Stimulated activated CD4-positive, alpha-beta T cell treated with anti-CD3 and anti-CD28 coated beads, Interleukin-12 subunit alpha, Interleukin-12 subunit beta, amount 100 ng/mL, for 4 hours (primary cell): ENCODE measurements around the gene A2ML1.
A peak's percentile ranks its signal among the peaks of the same experiment; 100 is the strongest.
"Not testable (repeated sequence)": the region's sequence is repeated elsewhere in the genome, so short reads cannot be mapped to it uniquely, and the experiment has no call there.

Experiments used
- DNase-seq: peaks from one replicate; pipeline ENCODE4 v3.0.0-alpha.2; 2020

The A2ML1 gene

DNA sequence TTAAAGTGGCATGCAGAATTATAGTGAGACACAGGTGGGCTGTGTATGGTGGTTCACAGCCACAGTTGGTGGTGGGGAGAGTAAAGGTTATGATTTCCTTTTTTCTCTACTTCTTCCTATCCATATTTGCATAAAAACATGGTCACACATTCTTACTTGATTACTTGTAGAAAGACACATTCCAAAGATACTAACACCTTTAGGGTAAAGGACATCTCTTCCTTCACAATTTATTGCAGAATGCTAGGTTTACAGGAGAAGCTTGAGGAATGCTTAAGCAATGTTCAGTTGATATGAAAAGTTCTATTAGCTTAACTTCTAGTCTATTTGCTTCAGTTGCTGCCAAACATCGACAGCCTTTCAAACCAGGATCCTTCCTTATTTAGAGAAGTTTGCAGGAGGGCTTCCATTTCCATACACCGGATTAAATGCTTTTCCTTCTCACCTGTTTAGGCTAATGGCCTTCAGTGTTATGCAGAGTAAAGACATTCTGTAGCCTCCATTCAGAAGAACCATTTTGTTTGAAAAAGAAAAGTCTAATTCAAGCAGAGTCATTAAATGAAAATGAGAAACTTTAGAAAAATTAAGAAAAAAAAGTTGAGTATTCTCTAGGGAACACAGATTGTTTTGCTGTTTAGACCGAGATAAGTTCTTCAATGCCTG lies 89.3 kb downstream of the A2ML1 start:
- no peak for DNase-seq

DNA sequence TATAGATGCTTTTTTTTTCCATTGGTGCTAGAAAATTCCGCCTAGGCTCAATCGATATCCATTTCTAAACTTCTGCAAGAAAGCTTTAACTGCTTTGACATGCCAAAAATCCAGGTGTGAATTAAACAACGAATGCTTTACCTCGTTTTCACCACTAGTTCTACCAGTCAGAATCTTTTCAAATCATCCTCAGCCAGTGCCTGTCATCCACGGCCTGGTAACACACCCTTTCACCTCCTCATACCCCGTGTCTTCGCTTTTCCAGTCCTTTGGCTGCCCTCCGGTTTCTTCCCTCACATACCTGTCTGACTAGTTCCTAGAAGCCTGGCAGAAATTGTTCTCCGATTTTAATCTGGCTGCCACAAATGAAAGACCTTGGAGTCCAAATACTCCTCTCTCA lies 90.5 kb downstream of the A2ML1 start:
- no peak for DNase-seq

DNA sequence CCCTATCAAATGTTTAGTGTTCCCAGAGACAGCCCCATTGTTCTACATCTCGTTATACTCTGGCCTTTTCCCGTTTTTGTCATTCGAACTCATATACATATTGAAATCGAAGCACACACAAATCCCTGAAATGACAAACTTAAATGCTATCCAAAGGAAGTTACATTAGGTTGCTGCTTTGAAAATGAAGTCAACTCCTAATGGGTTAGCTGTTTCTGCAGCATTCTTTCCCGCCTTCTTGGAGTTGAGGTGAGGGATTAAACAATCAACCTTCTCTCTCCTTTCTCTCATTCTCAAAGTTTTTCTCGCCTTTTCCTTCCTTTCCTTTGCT lies 91.2 kb downstream of the A2ML1 start:
- no peak for DNase-seq

DNA sequence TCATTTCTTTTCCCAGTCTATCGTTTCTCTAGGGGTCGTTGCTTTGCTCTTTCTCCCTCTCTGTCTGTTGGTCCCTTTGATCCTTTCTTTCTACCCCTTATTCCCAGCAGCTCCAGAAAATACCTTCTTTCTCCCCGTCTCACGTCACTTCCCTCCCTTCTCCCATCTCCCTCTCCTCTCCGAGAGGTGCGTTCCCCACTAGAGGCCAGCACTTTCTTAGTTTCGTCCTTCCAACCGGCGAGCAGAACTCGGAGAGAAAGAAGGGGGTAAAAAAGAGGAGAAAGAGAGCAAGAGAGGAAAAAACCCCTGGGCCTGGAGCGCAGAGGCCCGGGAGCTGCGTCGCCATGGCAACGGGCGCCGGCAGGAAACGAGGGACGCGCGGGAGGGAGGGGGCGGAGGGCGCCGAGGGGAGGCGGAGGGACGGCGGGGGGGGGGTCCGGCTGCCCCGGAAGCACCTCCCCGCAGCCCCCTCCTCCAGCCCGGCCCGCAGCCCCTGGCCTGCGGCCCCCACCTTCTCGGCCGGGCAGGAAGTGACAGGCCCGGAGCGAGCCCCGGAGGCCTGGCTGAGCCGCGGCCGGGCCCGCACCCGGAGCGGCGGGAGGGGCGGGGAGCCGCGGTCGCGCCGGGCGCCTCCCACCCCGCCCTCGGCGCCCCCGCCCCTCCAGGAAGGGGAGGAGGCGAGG lies 91.8 kb downstream of the A2ML1 start, which contains the start of gene PHC1:
TSS of gene PHC1 (plus strand) at position 477 of the 683 bp plus-strand sequence. CDS start 3,169 bp downstream, outside the sequence.
- peak; percentile 75 for DNase-seq

DNA sequence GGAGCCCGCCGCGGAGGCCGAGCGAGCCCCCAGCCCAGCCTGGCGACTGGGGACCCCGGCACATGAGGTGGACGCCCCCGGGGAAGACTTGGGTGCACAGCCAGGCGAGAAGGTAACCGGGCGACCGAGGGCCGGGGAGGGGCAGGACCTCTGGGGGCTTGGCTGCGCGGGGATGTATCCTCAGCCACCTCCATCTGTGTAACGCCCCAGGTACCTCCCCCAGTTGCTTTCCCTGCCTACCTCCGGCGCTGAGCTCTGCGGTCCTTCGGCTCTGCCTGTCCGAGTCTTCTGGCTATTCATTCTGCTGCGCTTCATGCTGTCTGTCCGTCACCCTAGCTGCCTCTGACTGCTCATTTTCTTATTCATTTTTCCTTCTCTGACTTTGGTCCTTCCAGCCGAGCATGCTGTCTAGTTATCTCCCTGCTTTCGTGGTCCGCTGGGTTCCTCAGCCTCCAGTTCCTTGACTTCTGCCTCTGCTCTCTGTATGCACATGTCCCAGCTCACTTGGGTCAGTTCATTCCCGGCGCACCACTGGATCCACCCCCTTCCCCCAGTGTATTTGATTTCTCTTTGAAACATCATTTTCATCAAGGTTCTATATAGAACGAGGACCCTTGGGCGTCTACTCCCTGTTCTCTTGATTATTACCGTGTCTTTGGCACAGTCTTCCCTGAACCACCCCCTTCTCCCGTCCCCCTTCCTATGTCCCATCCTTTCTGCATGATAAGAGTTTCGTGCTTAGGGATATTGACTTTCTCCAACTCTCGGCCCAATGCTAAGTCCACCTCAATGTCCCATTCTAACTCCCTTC lies 92.5 kb downstream of the A2ML1 start:
- peak; percentile 44 for DNase-seq

DNA sequence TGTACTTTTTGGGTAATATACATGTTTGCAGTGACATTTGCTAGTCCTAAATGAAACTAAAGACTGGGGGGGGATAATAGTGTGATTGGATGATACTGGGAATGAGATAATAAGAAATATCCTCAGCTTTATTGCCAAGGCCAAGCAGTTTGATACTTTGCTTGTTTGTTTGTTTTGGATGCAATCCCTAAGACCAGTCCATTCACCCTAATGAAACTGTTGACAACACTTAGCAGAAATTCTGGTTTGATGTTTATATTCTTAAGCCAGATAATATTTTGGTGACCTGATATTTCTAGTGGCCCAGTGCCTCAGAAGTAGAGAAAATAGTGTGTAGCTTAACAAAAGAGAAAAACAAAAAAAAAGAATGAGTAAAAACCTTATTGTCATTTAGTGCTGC lies 93.7 kb downstream of the A2ML1 start:
- DNase-seq = no peak

DNA sequence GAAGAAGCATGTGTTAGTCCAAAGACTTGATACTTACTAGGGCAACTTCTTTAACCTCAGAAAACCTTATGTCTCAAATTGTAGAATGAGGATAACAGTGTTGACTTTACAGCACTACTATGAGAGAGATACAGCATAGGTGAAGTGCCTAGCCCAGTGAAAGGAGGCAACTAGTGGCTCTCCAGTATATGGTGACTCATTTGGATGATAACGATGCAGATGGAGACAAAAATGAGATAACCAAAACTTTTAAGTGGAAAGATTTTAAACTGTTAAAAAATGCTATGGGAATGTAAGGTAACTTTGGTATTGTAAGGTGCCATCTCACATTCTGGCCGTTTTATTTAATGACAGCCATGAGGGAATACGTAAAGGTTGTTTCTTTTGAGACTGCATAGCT lies 94.6 kb downstream of the A2ML1 start:
- DNase-seq = no peak

DNA sequence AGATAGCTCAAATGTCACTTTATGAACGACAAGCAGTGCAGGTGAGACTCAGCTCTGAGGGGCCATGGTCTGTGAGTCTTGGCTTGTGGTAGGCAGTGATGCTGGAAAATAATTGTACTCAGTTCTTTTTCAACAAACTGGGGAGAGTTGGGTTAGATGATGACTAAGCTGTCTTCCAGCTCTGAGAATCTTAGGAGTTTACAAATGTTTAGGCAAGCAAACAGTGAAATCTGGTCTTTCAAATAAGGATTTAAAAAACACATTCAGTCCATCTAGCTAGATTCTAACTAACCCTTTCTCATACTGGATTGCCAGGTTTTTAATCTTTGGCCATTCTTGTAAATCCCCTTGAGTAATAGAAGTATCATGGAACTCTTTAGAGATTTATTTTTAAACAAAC lies 95.3 kb downstream of the A2ML1 start:
- no peak for DNase-seq

DNA sequence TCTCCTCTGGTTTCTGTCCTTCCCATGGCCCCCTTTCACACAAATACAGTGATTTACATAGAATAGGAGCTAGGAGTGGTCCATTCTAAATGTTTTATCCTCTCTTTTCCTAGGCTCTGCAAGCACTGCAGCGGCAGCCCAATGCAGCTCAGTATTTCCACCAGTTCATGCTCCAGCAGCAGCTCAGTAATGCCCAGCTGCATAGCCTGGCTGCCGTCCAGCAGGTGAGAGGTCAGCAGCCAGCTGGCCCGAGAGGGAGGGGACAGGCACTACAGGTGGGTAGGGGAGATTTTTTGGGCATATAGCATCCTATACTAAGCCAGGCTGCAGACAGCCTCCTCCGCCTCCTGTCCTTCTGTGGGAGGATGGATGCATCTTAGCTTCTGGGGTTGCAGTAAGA lies 97.2 kb downstream of the A2ML1 start:
- not testable (repeated sequence) for DNase-seq

DNA sequence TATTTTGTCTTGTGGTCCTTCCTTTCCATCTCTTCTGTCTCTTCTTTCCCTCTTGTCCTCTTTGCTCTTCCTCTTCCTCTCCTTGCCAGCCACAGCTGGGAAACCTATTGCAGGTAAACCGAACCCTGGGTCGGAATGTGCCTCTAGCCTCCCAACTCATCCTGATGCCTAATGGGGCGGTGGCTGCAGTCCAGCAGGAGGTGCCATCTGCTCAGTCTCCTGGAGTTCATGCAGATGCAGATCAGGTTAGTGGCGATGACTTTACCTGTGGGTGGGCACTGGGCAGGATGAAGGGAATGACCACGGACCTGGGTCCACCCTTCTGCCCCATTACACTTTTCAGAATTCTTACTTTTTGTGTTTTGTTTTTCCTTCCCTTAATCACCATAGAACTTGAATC lies 100.1 kb downstream of the A2ML1 start:
- no peak for DNase-seq
